Loucy (cell line): ENCODE measurements around the gene PRKRIP1.

Experiments
- H2AFZ ChIP-seq: fragments of 200-600 bp; sonication (generic); 2 replicates; pipeline ENCODE4 v1.6.0; 2016; ENCODE audit warnings: antibody characterized with exemption, mild to moderate bottlenecking, low read length, moderate library complexity
- H3F3A ChIP-seq: fragments of 200-600 bp; 2 replicates; pipeline ENCODE4 v1.6.0; 2016; ENCODE audit warnings: antibody characterized with exemption, low read depth, mild to moderate bottlenecking
- H3K27me3 ChIP-seq: fragments of 200-600 bp; sonication (generic); 2 replicates; pipeline ENCODE4 v1.6.1; 2014; ENCODE audit warnings: low read length, mild to moderate bottlenecking; ENCODE audit not compliant: insufficient read depth, poor library complexity, severe bottlenecking
- H3K36me3 ChIP-seq: fragments of 200-600 bp; sonication (generic); 2 replicates; pipeline ENCODE4 v1.6.1; 2016; ENCODE audit warnings: low read length; ENCODE audit not compliant: insufficient read depth
- H3K4me1 ChIP-seq: fragments of 200-600 bp; sonication (generic); 2 replicates; pipeline ENCODE4 v1.5.1; 2014; ENCODE audit warnings: low read length, mild to moderate bottlenecking; ENCODE audit not compliant: insufficient read depth, poor library complexity, severe bottlenecking
- H3K4me2 ChIP-seq: fragments of 200-600 bp; sonication (generic); 2 replicates; pipeline ENCODE4 v1.6.0; 2014; ENCODE audit warnings: antibody characterized with exemption, low read length, low read depth, mild to moderate bottlenecking; ENCODE audit not compliant: poor library complexity, severe bottlenecking
- H3K4me3 ChIP-seq: fragments of 200-600 bp; sonication (generic); 2 replicates; pipeline ENCODE4 v1.5.1; 2014; ENCODE audit warnings: low read length, mild to moderate bottlenecking, mixed read lengths; ENCODE audit not compliant: poor library complexity, severe bottlenecking
- H3K79me2 ChIP-seq: fragments of 200-600 bp; sonication (generic); 2 replicates; pipeline ENCODE4 v1.6.1; 2014; ENCODE audit warnings: low read length; ENCODE audit not compliant: insufficient read depth
- H3K9ac ChIP-seq: fragments of 200-600 bp; sonication (generic); 2 replicates; pipeline ENCODE4 v1.6.0; 2014; ENCODE audit warnings: mild to moderate bottlenecking, low read depth, low read length, moderate library complexity; ENCODE audit not compliant: poor library complexity, severe bottlenecking
- H3K9me2 ChIP-seq: fragments of 200-600 bp; sonication (generic); replicated peaks from 2 replicates; pipeline ENCODE4 v1.6.1; 2016; ENCODE audit warnings: low read depth, low read length, mixed read lengths
- H3K9me3 ChIP-seq: fragments of 200-600 bp; sonication (generic); 2 replicates; pipeline ENCODE4 v1.6.1; 2014; ENCODE audit warnings: mild to moderate bottlenecking, antibody characterized with exemption, low read length, low read depth; ENCODE audit not compliant: insufficient read depth
- H4K20me1 ChIP-seq: fragments of 200-600 bp; sonication (generic); 2 replicates; pipeline ENCODE4 v1.6.0; 2014; ENCODE audit warnings: antibody characterized with exemption, low read length, mild to moderate bottlenecking; ENCODE audit not compliant: insufficient read depth, poor library complexity, severe bottlenecking
- CTCF ChIP-seq: fragments of 200-600 bp; sonication (generic); conservative IDR thresholded peaks from 2 replicates; pipeline ENCODE4 v1.5.1; 2014; ENCODE audit warnings: mild to moderate bottlenecking, antibody characterized with exemption, low read length
- EZH2phosphoT487 ChIP-seq: fragments of 200-600 bp; IDR thresholded peaks from 2 replicates; pipeline ENCODE4 v1.6.1; 2018; ENCODE audit warnings: antibody characterized with exemption, mild to moderate bottlenecking, moderate library complexity, borderline replicate concordance

PRKRIP1 gene

GRCh38 chr7:102434039-102434486 is 37.9 kb downstream of the PRKRIP1 start:
- peak overlapping the region; percentile 99 for H3K4me3 ChIP-seq
- peak overlapping the region; percentile 79 for H3K9ac ChIP-seq
- H3K9me3 ChIP-seq: no peaks in the 10 kb centered on the region
- H3K4me2 ChIP-seq: peak overlapping the region; percentile 99
- H3K4me1 ChIP-seq: peaks cover 60% of the 10 kb centered on the region
- H4K20me1 ChIP-seq: peaks cover 6% of the 10 kb centered on the region
- H3K9me2 ChIP-seq: no peaks in the 10 kb centered on the region
- no peaks in the 10 kb centered on the region for H3F3A ChIP-seq
- TF ChIP-seq EZH2phosphoT487: no peak
- TF ChIP-seq CTCF: no peak
- H3K27me3 ChIP-seq: no peaks in the 10 kb centered on the region
- H3K79me2 ChIP-seq: peaks cover 43% of the 10 kb centered on the region
- peaks cover 1% of the 10 kb centered on the region; the same call in 1 of the 2 replicates for H3K36me3 ChIP-seq
- H2AFZ ChIP-seq: peak overlapping the region; percentile 83

- H3K79me2 ChIP-seq: peaks cover 43% of the 10 kb centered on the region
- no peaks in the 10 kb centered on the region for H3K9me2 ChIP-seq
- peaks cover 3% of the 10 kb centered on the region; the same call in 1 of the 2 replicates for H3K36me3 ChIP-seq
- H3K27me3 ChIP-seq: no peaks in the 10 kb centered on the region
- H2AFZ ChIP-seq: no peak overlapping the region
- H3K9ac ChIP-seq: peak overlapping the region; percentile 79
- H3K9me3 ChIP-seq: no peaks in the 10 kb centered on the region
- H3K4me2 ChIP-seq: peak overlapping the region; percentile 35
- no peaks in the 10 kb centered on the region for H3F3A ChIP-seq
- peaks cover 48% of the 10 kb centered on the region for H3K4me1 ChIP-seq
- H4K20me1 ChIP-seq: peaks cover 6% of the 10 kb centered on the region
- H3K4me3 ChIP-seq: peak overlapping the region; percentile 9
- TF ChIP-seq EZH2phosphoT487 (no peak), CTCF (no peak)
Observed at GRCh38 chr7:102436118-102436517, 40.0 kb downstream of the PRKRIP1 start.

- TF ChIP-seq CTCF (no peak), EZH2phosphoT487 (no peak)
- peaks cover 3% of the 10 kb centered on the region; the same call in 1 of the 2 replicates for H3K36me3 ChIP-seq
- H3K4me2 ChIP-seq: no peak overlapping the region
- H2AFZ ChIP-seq: no peak overlapping the region
- H3K4me1 ChIP-seq: peaks cover 26% of the 10 kb centered on the region
- H3F3A ChIP-seq: no peaks in the 10 kb centered on the region
- no peaks in the 10 kb centered on the region for H3K9me3 ChIP-seq
- no peaks in the 10 kb centered on the region for H4K20me1 ChIP-seq
- H3K79me2 ChIP-seq: peaks cover 25% of the 10 kb centered on the region
- H3K27me3 ChIP-seq: no peaks in the 10 kb centered on the region
- no peaks in the 10 kb centered on the region for H3K9me2 ChIP-seq
- H3K4me3 ChIP-seq: no peak overlapping the region
- no peak overlapping the region for H3K9ac ChIP-seq
Observed at GRCh38 chr7:102439963-102440795, 44.0 kb downstream of the PRKRIP1 start.
